H54 (cell line): Measurements from ENCODE around the gene CD99L2.

Source experiments
- DNase-seq: peaks from one replicate; pipeline ENCODE4 v3.0.0; 2011; ENCODE audit warnings: low spot score, mixed read lengths; ENCODE audit not compliant: insufficient read length
- FAIRE-seq: peaks from 3 replicates; lab custom pipeline; 2011; peaks lifted over from hg19 to GRCh38; lab: Jason Lieb, UNC
- POLR2A ChIP-seq: IDR thresholded peaks from 2 replicates; pipeline ENCODE4 v1.6.1; 2011; ENCODE audit warnings: low read depth, mild to moderate bottlenecking, low read length

The CD99L2 gene

DNA sequence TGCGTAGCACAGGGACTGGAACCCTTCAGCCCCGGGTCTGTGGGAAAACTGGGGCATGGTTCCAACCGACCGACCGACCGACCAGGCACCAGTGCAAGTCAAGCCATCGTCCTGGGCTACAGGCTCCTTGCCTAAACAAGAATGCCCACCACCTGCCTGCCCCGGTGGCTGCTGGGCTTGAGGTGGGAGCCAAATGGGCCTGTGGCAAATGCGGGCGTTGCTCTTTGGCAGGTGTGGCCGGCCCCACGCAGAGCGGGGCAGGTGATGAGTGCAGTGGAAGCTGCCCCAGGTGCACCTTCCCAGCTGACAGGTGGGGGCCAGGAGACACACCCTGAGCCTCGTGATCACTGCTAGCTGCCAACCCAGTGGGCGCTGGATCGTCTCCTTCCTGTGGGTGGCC is 127.4 kb downstream of the CD99L2 start:
- DNase-seq (no peak), FAIRE-seq (no peak)
- TF ChIP-seq POLR2A = no peak

GRCh38 chrX:150770623-150771022 is 127.8 kb downstream of the CD99L2 start:
- TF ChIP-seq POLR2A = no peak
- DNase-seq = no peak
- no peak for FAIRE-seq

GRCh38 chrX:150769408-150769807 is 129.1 kb downstream of the CD99L2 start:
- FAIRE-seq (no peak), DNase-seq (no peak)
- TF ChIP-seq POLR2A = no peak

GRCh38 chrX:150768580-150769190 is 129.8 kb downstream of the CD99L2 start:
- DNase-seq = no peak
- no peak for TF ChIP-seq POLR2A

DNA sequence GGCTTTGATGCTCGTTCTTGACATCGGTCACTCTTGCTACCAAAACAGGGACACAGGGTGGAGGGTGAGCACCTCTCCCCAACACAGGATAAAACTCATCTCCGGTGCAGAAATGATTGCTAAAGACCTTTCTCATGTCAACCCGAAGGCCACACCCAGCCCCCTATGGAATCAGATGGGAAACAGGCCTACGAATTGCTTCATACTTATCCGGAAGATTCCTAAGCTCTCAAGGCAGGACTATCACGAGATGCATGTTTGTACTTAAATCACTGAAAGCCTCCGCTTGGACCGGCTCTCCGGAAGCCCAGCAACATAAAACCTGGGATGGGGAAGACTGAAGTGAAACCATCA is 130.4 kb downstream of the CD99L2 start:
- no peak for TF ChIP-seq POLR2A
- no peak for DNase-seq
- FAIRE-seq = no peak

More at GRCh38 chrX:150768580-150769190, 129.8 kb downstream of the CD99L2 start:
- no peak for FAIRE-seq

GRCh38 chrX:150767475-150768131 is 130.9 kb downstream of the CD99L2 start:
- no peak for TF ChIP-seq POLR2A
- FAIRE-seq = no peak
- DNase-seq = peak; percentile 46

DNA sequence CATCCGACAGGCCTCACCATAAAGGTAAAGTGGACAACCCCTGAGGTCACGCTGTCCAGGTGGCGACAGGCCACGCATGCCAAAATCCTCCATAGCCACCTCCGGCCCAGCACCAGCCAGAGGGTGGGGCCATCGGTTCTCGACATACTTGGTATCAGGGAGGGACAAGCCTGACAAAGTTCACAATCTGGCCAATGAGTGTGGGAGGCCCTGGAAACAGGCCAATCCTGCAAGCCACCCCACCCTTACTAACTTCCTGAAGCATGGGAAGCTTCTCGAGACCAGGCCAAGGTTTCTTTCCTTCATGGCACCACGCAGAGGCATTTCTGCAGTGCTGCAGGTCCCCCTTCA is 131.4 kb downstream of the CD99L2 start:
- no peak for TF ChIP-seq POLR2A
- no peak for DNase-seq
- no peak for FAIRE-seq

- FAIRE-seq (no peak), DNase-seq (no peak)
- no peak for TF ChIP-seq POLR2A
Measured at GRCh38 chrX:150766351-150767044, 132.0 kb downstream of the CD99L2 start.

DNA sequence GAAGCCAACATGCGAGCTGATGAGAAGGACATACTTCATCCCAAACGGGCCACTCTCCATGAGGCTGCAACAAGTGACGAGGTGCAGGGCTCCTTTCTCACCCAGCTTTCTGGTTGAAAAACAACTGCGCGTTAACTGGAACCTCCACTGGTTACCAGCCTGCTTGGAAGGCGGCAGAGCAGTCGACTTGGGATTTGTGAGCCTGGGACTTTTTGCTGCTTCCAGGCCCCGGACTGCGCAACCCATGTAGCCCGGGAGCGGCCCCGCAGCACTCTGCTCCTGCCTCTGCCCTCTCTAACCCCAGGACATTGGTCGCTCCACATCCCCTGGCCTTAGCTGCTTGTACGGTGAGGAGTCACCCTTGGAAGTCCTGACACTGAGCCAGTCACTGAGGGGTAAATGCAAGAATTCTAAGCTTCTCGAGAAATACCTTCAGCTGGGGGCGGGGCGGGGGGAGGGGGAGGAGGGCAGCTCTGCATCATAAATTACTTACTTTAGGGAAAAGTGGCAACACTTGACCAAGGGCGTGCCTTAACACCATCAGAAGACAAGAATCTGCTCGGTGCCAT is 132.6 kb downstream of the CD99L2 start:
- FAIRE-seq (no peak), DNase-seq (no peak)
- no peak for TF ChIP-seq POLR2A

- DNase-seq (no peak), FAIRE-seq (no peak)
- no peak for TF ChIP-seq POLR2A
Measured at GRCh38 chrX:150765237-150765636, 133.2 kb downstream of the CD99L2 start.

- no peak for TF ChIP-seq POLR2A
- DNase-seq (no peak), FAIRE-seq (no peak)
Measured at GRCh38 chrX:150763810-150764209, 134.7 kb downstream of the CD99L2 start.

GRCh38 chrX:150763303-150763797 is 135.1 kb downstream of the CD99L2 start:
- FAIRE-seq = no peak
- no peak for TF ChIP-seq POLR2A
- DNase-seq = no peak

GRCh38 chrX:150762258-150763165 is 136.0 kb downstream of the CD99L2 start:
- TF ChIP-seq POLR2A = no peak
- no peak for DNase-seq
- no peak for FAIRE-seq

DNA sequence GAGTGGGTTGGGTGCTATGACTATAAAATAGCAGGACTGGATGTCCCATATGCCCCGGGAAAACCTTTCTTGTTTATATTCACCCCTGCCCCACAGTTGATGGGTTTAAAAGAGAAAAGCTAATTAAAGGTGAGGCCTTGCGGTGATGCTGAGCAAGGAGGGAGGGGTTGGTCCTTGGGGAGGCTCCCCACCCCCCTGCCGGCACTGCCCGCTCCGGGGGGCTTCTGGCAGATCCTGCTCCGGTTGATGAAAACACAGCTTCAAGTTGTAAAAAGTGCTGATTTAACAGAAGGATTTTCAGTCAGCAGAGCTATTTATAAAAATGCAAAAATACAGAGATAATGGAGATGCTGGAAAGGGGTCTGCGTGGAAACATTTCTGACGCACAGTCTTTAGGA is 136.7 kb downstream of the CD99L2 start:
- no peak for FAIRE-seq
- no peak for TF ChIP-seq POLR2A
- DNase-seq = no peak
